OCI-LY1 (cell line): Measurements from ENCODE around the gene KLF5.
"Not testable (repeated sequence)": the region's sequence is repeated elsewhere in the genome, so short reads cannot be mapped to it uniquely, and the experiment has no call there.

ENCODE experiments used
- H2AFZ ChIP-seq: fragments of 200-600 bp; sonication (generic), shearing (Covaris generic); 2 replicates; pipeline ENCODE4 v1.6.0; 2014; ENCODE audit warnings: antibody characterized with exemption, mild to moderate bottlenecking, low read length
- H3F3A ChIP-seq: fragments of 200-600 bp; sonication (generic), shearing (Covaris generic); 2 replicates; pipeline ENCODE4 v1.6.0; 2014; ENCODE audit warnings: mild to moderate bottlenecking, antibody characterized with exemption, low read length, moderate library complexity; ENCODE audit not compliant: insufficient read depth
- H3K27ac ChIP-seq: fragments of 200-600 bp; sonication (generic); 2 replicates; pipeline ENCODE4 v1.5.1; 2014; ENCODE audit warnings: low read length, mixed run types, mild to moderate bottlenecking, low read depth; ENCODE audit not compliant: poor library complexity, severe bottlenecking
- H3K27me3 ChIP-seq: fragments of 200-600 bp; sonication (generic); 2 replicates; pipeline ENCODE4 v1.6.0; 2014; ENCODE audit warnings: antibody characterized with exemption, mild to moderate bottlenecking, low read length, moderate library complexity; ENCODE audit not compliant: insufficient read depth
- H3K36me3 ChIP-seq: fragments of 200-600 bp; sonication (generic); 2 replicates; pipeline ENCODE4 v1.6.1; 2014; ENCODE audit warnings: mild to moderate bottlenecking, antibody characterized with exemption, low read length, moderate library complexity, mixed read lengths; ENCODE audit not compliant: insufficient read depth
- H3K4me1 ChIP-seq: fragments of 200-600 bp; sonication (generic); 2 replicates; pipeline ENCODE4 v1.5.1; 2014; ENCODE audit warnings: mild to moderate bottlenecking, low read length, moderate library complexity; ENCODE audit not compliant: insufficient read depth, severe bottlenecking
- H3K4me2 ChIP-seq: fragments of 200-600 bp; sonication (generic), shearing (Covaris generic); 2 replicates; pipeline ENCODE4 v1.6.1; 2014; ENCODE audit warnings: low read length
- H3K4me3 ChIP-seq: fragments of 200-600 bp; sonication (generic); 2 replicates; pipeline ENCODE4 v1.5.1; 2014; ENCODE audit warnings: low read length, low read depth, mild to moderate bottlenecking, mixed read lengths; ENCODE audit not compliant: poor library complexity, severe bottlenecking
- H3K79me2 ChIP-seq: fragments of 200-600 bp; shearing (Covaris generic); 2 replicates; pipeline ENCODE4 v1.6.1; 2016; ENCODE audit warnings: mixed run types, low read length, mixed read lengths; ENCODE audit not compliant: insufficient read depth
- H3K9ac ChIP-seq: fragments of 200-600 bp; sonication (generic), shearing (Covaris generic); 2 replicates; pipeline ENCODE4 v1.6.1; 2014; ENCODE audit warnings: mild to moderate bottlenecking, low read length, mixed read lengths
- H3K9me2 ChIP-seq: fragments of 200-600 bp; sonication (generic), shearing (Covaris generic); 2 replicates; pipeline ENCODE4 v1.6.1; 2014; ENCODE audit warnings: low read depth, mild to moderate bottlenecking, low read length, mixed read lengths
- H3K9me3 ChIP-seq: fragments of 200-600 bp; shearing (Covaris generic); 2 replicates; pipeline ENCODE4 v1.6.1; 2014; ENCODE audit warnings: low read length, mixed read lengths
- H4K20me1 ChIP-seq: fragments of 200-600 bp; sonication (generic), shearing (Covaris generic); 2 replicates; pipeline ENCODE4 v1.6.0; 2016; ENCODE audit warnings: mild to moderate bottlenecking, low read length; ENCODE audit not compliant: insufficient read depth
- CTCF ChIP-seq: fragments of 200-600 bp; sonication (generic), shearing (Covaris generic); IDR thresholded peaks from 2 replicates; pipeline ENCODE4 v1.5.1; 2017; ENCODE audit warnings: mild to moderate bottlenecking, antibody characterized with exemption, low read length, moderate library complexity, mixed read lengths
- EZH2 ChIP-seq: fragments of 200-600 bp; sonication (generic), shearing (Covaris generic); IDR thresholded peaks from 2 replicates; pipeline ENCODE4 v1.8.0; 2017; ENCODE audit warnings: borderline replicate concordance, mixed run types, mild to moderate bottlenecking, antibody characterized with exemption, low read length, moderate library complexity, mixed read lengths

The KLF5 gene

GRCh38 chr13:73040484-73040883 lies 18.3 kb upstream of the KLF5 start:
- no peaks in the 10 kb centered on the region for H3K79me2 ChIP-seq
- H3K4me2 ChIP-seq = no peak overlapping the region
- H3K9ac ChIP-seq = no peak overlapping the region
- TF ChIP-seq CTCF = no peak
- no peak for TF ChIP-seq EZH2
- no peaks in the 10 kb centered on the region for H4K20me1 ChIP-seq
- no peaks in the 10 kb centered on the region for H3F3A ChIP-seq
- H3K36me3 ChIP-seq = no peaks in the 10 kb centered on the region
- no peaks in the 10 kb centered on the region for H3K9me3 ChIP-seq
- H3K4me1 ChIP-seq = no peaks in the 10 kb centered on the region
- H3K27ac ChIP-seq = no peak overlapping the region
- H2AFZ ChIP-seq = no peak overlapping the region
- H3K4me3 ChIP-seq = no peak overlapping the region
- H3K9me2 ChIP-seq = no peaks in the 10 kb centered on the region
- no peaks in the 10 kb centered on the region for H3K27me3 ChIP-seq

DNA sequence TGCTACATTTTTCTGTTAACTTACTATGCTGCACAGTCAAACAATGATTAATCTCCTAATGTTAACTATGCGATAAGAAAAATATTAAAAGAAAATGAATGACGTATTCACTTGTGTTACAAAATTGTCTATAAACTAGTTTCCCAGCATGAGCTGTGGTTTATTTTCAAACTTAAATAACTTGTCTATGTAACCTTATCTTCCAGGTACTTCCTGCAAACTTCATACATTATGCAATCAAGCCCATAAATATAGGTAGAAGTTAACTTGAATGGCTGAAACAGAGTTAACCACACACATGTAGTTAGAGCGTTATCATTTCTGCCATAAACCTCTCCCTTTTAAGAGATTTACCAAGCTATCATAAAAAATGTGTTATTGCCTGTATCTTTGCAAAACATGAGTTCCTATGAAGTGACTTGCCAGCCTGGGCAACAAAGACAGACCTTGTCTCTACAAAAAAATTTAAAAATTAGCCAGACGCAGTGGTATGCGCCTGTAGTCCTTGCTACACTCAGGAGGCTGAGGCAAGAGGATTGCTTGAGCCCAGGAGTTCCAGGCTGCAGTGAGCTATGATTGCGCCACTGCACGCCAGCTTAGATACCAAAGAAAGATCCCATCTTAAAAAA lies 17.7 kb upstream of the KLF5 start:
- H3K9ac ChIP-seq = no peak overlapping the region
- H3K4me2 ChIP-seq = no peak overlapping the region
- no peaks in the 10 kb centered on the region for H3K79me2 ChIP-seq
- no peaks in the 10 kb centered on the region for H4K20me1 ChIP-seq
- no peaks in the 10 kb centered on the region for H3F3A ChIP-seq
- H3K36me3 ChIP-seq = no peaks in the 10 kb centered on the region
- H3K9me2 ChIP-seq = no peaks in the 10 kb centered on the region
- H2AFZ ChIP-seq = no peak overlapping the region
- TF ChIP-seq EZH2 = no peak
- TF ChIP-seq CTCF = no peak
- no peak overlapping the region for H3K27ac ChIP-seq
- no peak overlapping the region for H3K4me3 ChIP-seq
- H3K4me1 ChIP-seq = no peaks in the 10 kb centered on the region
- H3K9me3 ChIP-seq = no peaks in the 10 kb centered on the region
- H3K27me3 ChIP-seq = no peaks in the 10 kb centered on the region

GRCh38 chr13:73045031-73045430 lies 13.8 kb upstream of the KLF5 start:
- H3K4me1 ChIP-seq = no peaks in the 10 kb centered on the region
- no peak overlapping the region for H3K9ac ChIP-seq
- H3K36me3 ChIP-seq = no peaks in the 10 kb centered on the region
- no peak for TF ChIP-seq CTCF
- TF ChIP-seq EZH2 = no peak
- H2AFZ ChIP-seq = no peak overlapping the region
- no peaks in the 10 kb centered on the region for H3K27me3 ChIP-seq
- no peak overlapping the region for H3K27ac ChIP-seq
- H3K4me3 ChIP-seq = no peak overlapping the region
- no peaks in the 10 kb centered on the region for H3K9me3 ChIP-seq
- no peak overlapping the region for H3K4me2 ChIP-seq
- no peaks in the 10 kb centered on the region for H3F3A ChIP-seq
- no peaks in the 10 kb centered on the region for H4K20me1 ChIP-seq
- H3K9me2 ChIP-seq = no peaks in the 10 kb centered on the region
- no peaks in the 10 kb centered on the region for H3K79me2 ChIP-seq

DNA sequence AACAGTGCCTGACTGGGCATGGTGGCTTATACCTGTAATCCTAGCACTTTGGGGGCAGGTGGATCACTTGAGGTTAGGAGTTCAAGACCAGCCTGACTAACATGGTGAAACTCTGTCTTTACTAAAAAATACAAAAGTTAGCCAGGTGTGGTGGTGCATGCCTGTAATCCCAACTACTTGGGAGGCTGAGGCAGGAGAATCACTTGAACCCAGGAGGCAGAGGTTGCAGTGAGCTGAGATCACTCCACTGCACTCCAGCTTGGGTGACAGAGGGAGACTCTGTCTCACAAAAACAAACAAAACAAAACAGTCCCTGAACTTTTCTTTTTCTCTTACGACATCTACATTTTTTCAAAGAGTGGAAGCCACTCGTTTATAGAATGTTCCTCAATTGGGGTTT lies 10.2 kb upstream of the KLF5 start:
- not testable (repeated sequence) for H3K4me1 ChIP-seq

More for the DNA sequence above, 10.2 kb upstream of the KLF5 start:
- H3K36me3 ChIP-seq, H3K27ac ChIP-seq, H3K9me2 ChIP-seq, H3K9me3 ChIP-seq, H4K20me1 ChIP-seq, H2AFZ ChIP-seq, H3K27me3 ChIP-seq, H3F3A ChIP-seq, H3K79me2 ChIP-seq, H3K4me2 ChIP-seq, H3K4me3 ChIP-seq, H3K9ac ChIP-seq: not testable (repeated sequence)
